PC-3 (cell line): ENCODE measurements around the gene SPRED1. TPM values are rescaled to one million over a fixed set of nuclear protein-coding genes. Genes with fewer than 3 reads are reported as not detected.

Experiments
- ATAC-seq: fragments of 200-7000 bp; cut with Tn5 transposase; 2 replicates; pipeline ENCODE4 v1.9.1; 2020; ENCODE audit warnings: mild to moderate bottlenecking, moderate library complexity
- BruUV-seq: library from RNA; stranded (reverse); fragments of 400-500 nt; replicated peaks from 2 replicates; lab custom pipeline; 2021; lab: Mats Ljungman, UMichigan
- CTCF ChIA-PET: fragments of 300-600 bp; sonication (Branson Sonifier 250); formaldehyde crosslinking; loops from one replicate; lab custom pipeline; 2022; ENCODE audit warnings: antibody characterized with exemption; lab: Charles Lee
- POLR2A ChIA-PET: fragments of 300-600 bp; sonication (Branson Sonifier 250); formaldehyde crosslinking; loops from one replicate; lab custom pipeline; 2022; ENCODE audit warnings: antibody characterized with exemption; ENCODE audit not compliant: unreplicated experiment; lab: Charles Lee
- DNase-seq: peaks from one replicate; pipeline ENCODE4 v3.0.0-alpha.2; 2015
- H2AFZ ChIP-seq: fragments of 300-600 bp; sonication (generic); 2 replicates; pipeline ENCODE4 v1.6.0; 2016; ENCODE audit warnings: antibody characterized with exemption, low read length
- H3F3A ChIP-seq: fragments of 300-600 bp; sonication (generic); one replicate; pipeline ENCODE4 v1.6.0; 2017; ENCODE audit warnings: antibody characterized with exemption, low read length, control low read depth, mild to moderate bottlenecking; ENCODE audit not compliant: unreplicated experiment
- H3K27ac ChIP-seq: fragments of 300-600 bp; sonication (generic); 2 replicates; pipeline ENCODE4 v1.5.1; 2016; ENCODE audit warnings: mild to moderate bottlenecking, low read length
- H3K27me3 ChIP-seq: fragments of 300-600 bp; sonication (generic); 2 replicates; pipeline ENCODE4 v1.6.1; 2016; ENCODE audit warnings: low read length, mixed read lengths
- H3K36me3 ChIP-seq: fragments of 300-600 bp; sonication (generic); 2 replicates; pipeline ENCODE4 v1.6.1; 2016; ENCODE audit warnings: low read depth, mixed run types, low read length, mixed read lengths
- H3K4me1 ChIP-seq: fragments of 300-600 bp; sonication (generic); 2 replicates; pipeline ENCODE4 v1.5.1; 2016; ENCODE audit warnings: low read length; ENCODE audit not compliant: insufficient read depth
- H3K4me2 ChIP-seq: fragments of 300-600 bp; sonication (generic); 2 replicates; pipeline ENCODE4 v1.6.0; 2016; ENCODE audit warnings: low read length
- H3K4me3 ChIP-seq: fragments of 300-600 bp; sonication (generic); 2 replicates; pipeline ENCODE4 v1.5.1; 2016; ENCODE audit warnings: mild to moderate bottlenecking, low read length, mixed read lengths
- H3K79me2 ChIP-seq: fragments of 300-600 bp; sonication (generic); 2 replicates; pipeline ENCODE4 v1.6.1; 2017; ENCODE audit warnings: low read length, mixed read lengths
- H3K9ac ChIP-seq: fragments of 300-600 bp; sonication (generic); 2 replicates; pipeline ENCODE4 v1.6.0; 2016; ENCODE audit warnings: mild to moderate bottlenecking, low read length
- H3K9me2 ChIP-seq: fragments of 300-600 bp; sonication (generic); replicated peaks from 2 replicates; pipeline ENCODE4 v1.6.1; 2016; ENCODE audit warnings: mixed run types, low read length, mixed read lengths
- H3K9me3 ChIP-seq: fragments of 300-600 bp; sonication (generic); 2 replicates; pipeline ENCODE4 v1.6.1; 2016; ENCODE audit warnings: low read length, mixed read lengths
- H4K20me1 ChIP-seq: fragments of 300-600 bp; sonication (generic); 2 replicates; pipeline ENCODE4 v1.6.1; 2016; ENCODE audit warnings: low read length, mixed read lengths
- EZH2 ChIP-seq: fragments of 300-600 bp; sonication (generic); IDR thresholded peaks from one replicate; pipeline ENCODE4 v1.6.1; 2017; ENCODE audit warnings: antibody characterized with exemption, mild to moderate bottlenecking, low read length; ENCODE audit not compliant: unreplicated experiment
- EZH2phosphoT487 ChIP-seq: fragments of 300-600 bp; sonication (generic); IDR thresholded peaks from 2 replicates; pipeline ENCODE4 v1.6.1; 2018; ENCODE audit warnings: mild to moderate bottlenecking, antibody characterized with exemption, low read length, borderline replicate concordance
- intact Hi-C: fragments of 100-400 bp; cut with micrococcal nuclease; formaldehyde crosslinking; loops from 2 replicates; pipeline ENCODE4 v1.9.0; 2023
- total RNA-seq: library from RNA; depleted of rRNA; stranded (reverse); fragments of >200 nt; gene quantifications from 2 replicates; pipeline ENCODE4 v1.2.3, GENCODE V29; 2014
- TF ChIP-seq, protein P1 (sequence below): fragments of 300-600 bp; sonication (generic); conservative IDR thresholded peaks from 2 replicates; pipeline ENCODE4 v1.5.1; 2017; ENCODE audit warnings: antibody characterized with exemption, low read depth, mild to moderate bottlenecking, low read length

The SPRED1 gene
- total RNA-seq, 1 experiment from 2014 or later: 39.7 TPM

DNA sequence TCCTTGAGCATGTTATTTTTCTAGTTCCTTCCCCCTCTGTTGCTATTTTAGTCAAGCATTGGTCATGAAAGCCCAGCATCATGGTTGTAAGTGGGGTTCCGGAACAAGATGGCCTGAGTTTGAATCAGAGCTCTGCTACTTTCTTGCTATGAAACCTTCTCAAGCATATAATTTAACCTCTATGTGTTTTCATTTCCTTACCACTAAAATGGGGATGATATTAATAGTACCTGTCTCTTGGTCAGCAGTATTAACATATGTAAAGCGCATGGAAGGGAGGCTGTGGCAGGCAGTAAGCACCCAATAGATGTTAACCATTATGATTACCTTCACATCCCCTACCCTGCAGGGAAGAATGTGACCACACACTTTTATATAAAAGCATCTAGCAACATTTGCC lies 14.3 kb upstream of the SPRED1 start:
- no peak overlapping the region for H3K27ac ChIP-seq
- no peak overlapping the region for H3K4me3 ChIP-seq
- no peaks in the 10 kb centered on the region for H3K27me3 ChIP-seq
- H3K4me2 ChIP-seq: no peak overlapping the region
- H3K79me2 ChIP-seq: no peaks in the 10 kb centered on the region
- H3K9me3 ChIP-seq: no peaks in the 10 kb centered on the region
- intact Hi-C loops: no loop called here
- no peak overlapping the region for H2AFZ ChIP-seq
- ATAC-seq (no peak), DNase-seq (no peak)
- no peaks in the 10 kb centered on the region for H4K20me1 ChIP-seq
- ChIA-PET CTCF (no interaction called here), POLR2A (interaction anchor here (0.6 kb wide), 1 partner anchor 109 kb away, joined by 3 read pairs; no protein-coding TSS in a partner anchor)
- no TSS peak for BruUV-seq
- no peaks in the 10 kb centered on the region for H3K4me1 ChIP-seq
- TF ChIP-seq EZH2 (no peak), EZH2phosphoT487 (no peak)
- TF ChIP-seq, protein P1, sequence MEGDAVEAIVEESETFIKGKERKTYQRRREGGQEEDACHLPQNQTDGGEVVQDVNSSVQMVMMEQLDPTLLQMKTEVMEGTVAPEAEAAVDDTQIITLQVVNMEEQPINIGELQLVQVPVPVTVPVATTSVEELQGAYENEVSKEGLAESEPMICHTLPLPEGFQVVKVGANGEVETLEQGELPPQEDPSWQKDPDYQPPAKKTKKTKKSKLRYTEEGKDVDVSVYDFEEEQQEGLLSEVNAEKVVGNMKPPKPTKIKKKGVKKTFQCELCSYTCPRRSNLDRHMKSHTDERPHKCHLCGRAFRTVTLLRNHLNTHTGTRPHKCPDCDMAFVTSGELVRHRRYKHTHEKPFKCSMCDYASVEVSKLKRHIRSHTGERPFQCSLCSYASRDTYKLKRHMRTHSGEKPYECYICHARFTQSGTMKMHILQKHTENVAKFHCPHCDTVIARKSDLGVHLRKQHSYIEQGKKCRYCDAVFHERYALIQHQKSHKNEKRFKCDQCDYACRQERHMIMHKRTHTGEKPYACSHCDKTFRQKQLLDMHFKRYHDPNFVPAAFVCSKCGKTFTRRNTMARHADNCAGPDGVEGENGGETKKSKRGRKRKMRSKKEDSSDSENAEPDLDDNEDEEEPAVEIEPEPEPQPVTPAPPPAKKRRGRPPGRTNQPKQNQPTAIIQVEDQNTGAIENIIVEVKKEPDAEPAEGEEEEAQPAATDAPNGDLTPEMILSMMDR: no peak
- no peaks in the 10 kb centered on the region for H3F3A ChIP-seq
- no peaks in the 10 kb centered on the region for H3K36me3 ChIP-seq
- H3K9ac ChIP-seq: no peak overlapping the region
- H3K9me2 ChIP-seq: no peaks in the 10 kb centered on the region

DNA sequence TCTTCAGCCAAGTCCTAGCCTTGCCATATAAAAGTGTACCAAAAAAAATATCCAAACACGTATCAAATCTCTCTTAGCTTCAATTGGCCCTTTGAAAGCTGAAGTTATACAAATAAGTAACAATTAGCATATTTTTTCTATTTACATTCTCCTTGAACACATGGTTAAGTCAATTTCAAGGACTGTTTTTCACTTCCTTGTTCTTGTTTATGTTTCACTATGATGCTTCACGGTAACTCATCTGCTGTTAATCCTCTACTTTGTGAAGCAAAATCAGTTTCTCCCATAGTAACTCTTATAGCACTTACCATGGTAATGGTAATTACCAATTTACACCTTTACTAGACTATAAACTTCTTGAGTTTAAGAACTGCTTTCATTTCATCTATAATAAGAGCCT lies 10.6 kb upstream of the SPRED1 start:
- no peaks in the 10 kb centered on the region for H3K9me3 ChIP-seq
- no TSS peak for BruUV-seq
- H4K20me1 ChIP-seq: no peaks in the 10 kb centered on the region
- CTCF ChIA-PET: no interaction called here
- intact Hi-C loops: no loop called here
- peaks cover 5% of the 10 kb centered on the region for H3K4me1 ChIP-seq
- H3F3A ChIP-seq: no peaks in the 10 kb centered on the region
- DNase-seq (no peak), ATAC-seq (no peak)
- H3K79me2 ChIP-seq: no peaks in the 10 kb centered on the region
- H3K9ac ChIP-seq: no peak overlapping the region
- H3K36me3 ChIP-seq: no peaks in the 10 kb centered on the region
- no peak overlapping the region for H2AFZ ChIP-seq
- no peak overlapping the region for H3K4me2 ChIP-seq
- H3K4me3 ChIP-seq: no peak overlapping the region
- H3K27me3 ChIP-seq: no peaks in the 10 kb centered on the region
- TF ChIP-seq EZH2phosphoT487 (no peak), EZH2 (no peak)
- TF ChIP-seq, protein P1: no peak
- H3K9me2 ChIP-seq: no peaks in the 10 kb centered on the region
- POLR2A ChIA-PET: no interaction called here
- H3K27ac ChIP-seq: no peak overlapping the region

DNA sequence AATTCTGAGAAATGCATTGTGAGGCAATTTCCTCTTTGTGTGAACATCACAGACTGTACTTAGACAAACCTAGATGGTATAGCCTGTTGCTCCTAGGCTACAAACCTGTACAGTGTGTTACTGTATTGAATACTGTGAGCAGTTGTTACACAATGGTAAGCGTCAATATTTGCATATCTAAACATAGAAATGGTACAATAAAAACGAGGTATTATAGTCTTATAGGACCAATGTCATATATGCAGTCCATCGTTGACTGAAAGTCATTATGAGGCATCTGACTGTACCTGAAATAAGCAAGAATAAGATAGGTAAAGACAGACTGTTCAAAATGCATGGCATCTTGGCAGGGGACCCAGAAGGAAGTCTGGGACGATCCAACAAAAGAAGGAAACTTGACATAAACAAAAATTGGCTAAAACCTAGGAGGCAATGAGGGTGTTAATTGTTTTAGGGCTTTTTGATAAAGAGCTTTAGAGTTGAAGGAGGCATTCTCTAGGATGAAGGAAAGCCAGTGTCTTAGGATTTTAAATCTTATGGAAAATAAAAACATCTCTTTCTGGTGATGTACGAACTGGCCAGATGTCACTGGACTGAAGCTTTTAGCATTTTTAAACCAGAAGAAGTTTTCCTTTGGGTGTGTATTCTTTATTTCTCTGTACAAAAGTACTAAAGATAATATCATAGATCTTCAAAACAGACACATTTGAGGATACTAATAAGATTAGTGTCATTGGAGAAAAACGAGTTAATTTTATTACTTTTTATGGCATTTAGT lies 9.2 kb upstream of the SPRED1 start:
- no peaks in the 10 kb centered on the region for H3K27me3 ChIP-seq
- no peak overlapping the region for H3K4me2 ChIP-seq
- no peaks in the 10 kb centered on the region for H3K9me3 ChIP-seq
- POLR2A ChIA-PET: no interaction called here
- DNase-seq (no peak), ATAC-seq (no peak)
- no peak overlapping the region for H2AFZ ChIP-seq
- H3F3A ChIP-seq: no peaks in the 10 kb centered on the region
- H3K36me3 ChIP-seq: no peaks in the 10 kb centered on the region
- no peak overlapping the region for H3K4me3 ChIP-seq
- H4K20me1 ChIP-seq: no peaks in the 10 kb centered on the region
- CTCF ChIA-PET: no interaction called here
- H3K79me2 ChIP-seq: no peaks in the 10 kb centered on the region
- H3K27ac ChIP-seq: no peak overlapping the region
- intact Hi-C loops: no loop called here
- H3K4me1 ChIP-seq: peaks cover 17% of the 10 kb centered on the region
- no TSS peak for BruUV-seq
- H3K9me2 ChIP-seq: no peaks in the 10 kb centered on the region
- no peak overlapping the region for H3K9ac ChIP-seq
- TF ChIP-seq, protein P1: no peak
- no peak for TF ChIP-seq EZH2phosphoT487
- TF ChIP-seq EZH2: no peak
